A673 (cell line): Measurements from ENCODE around the gene KIF2A.

Source experiments
- CTCF ChIP-seq: fragments of 300-800, 200-600 bp; sonication (generic); conservative IDR thresholded peaks from 2 replicates; pipeline ENCODE4 v1.5.1; 2017; ENCODE audit warnings: low read depth, mild to moderate bottlenecking, antibody characterized with exemption, low read length, moderate library complexity, mixed read lengths
- EZH2 ChIP-seq: fragments of 200-600 bp; sonication (generic); IDR thresholded peaks from 2 replicates; pipeline ENCODE4 v1.6.1; 2017; ENCODE audit warnings: borderline replicate concordance, low read depth, mild to moderate bottlenecking, mixed read lengths, antibody characterized with exemption, low read length; ENCODE audit not compliant: poor library complexity, severe bottlenecking

DNA sequence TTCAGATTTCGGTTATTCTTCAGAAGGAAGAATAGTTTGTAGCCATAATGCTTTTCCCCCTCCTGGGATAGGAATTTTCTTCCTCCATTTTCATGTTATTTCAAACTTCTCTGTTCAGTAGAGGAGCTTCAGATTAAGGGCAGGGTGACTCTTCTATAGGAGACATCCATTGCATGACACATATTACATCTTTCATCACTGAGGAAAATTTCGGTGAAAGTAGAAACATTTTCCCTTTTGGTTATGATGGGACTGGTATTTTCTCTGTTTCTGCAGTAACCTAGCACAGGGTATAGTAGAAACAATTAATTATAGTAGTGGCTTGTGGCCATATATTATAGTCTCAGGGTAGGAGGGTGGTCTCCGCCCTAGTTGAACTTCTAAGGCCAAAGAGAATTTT, 107.7 kb downstream of the KIF2A start:
- TF ChIP-seq CTCF, result no peak
- TF ChIP-seq EZH2, result no peak
